PC-3 (cell line): ENCODE results near the gene MS4A8. TPM values are rescaled to one million over a fixed set of nuclear protein-coding genes. Genes with fewer than 3 reads are reported as not detected.
"Not testable (repeated sequence)": the region's sequence is repeated elsewhere in the genome, so short reads cannot be mapped to it uniquely, and the experiment has no call there.

Experiments
- ATAC-seq: fragments of 200-7000 bp; cut with Tn5 transposase; 2 replicates; pipeline ENCODE4 v1.9.1; 2020; ENCODE audit warnings: mild to moderate bottlenecking, moderate library complexity
- BruUV-seq: library from RNA; stranded (reverse); fragments of 400-500 nt; replicated peaks from 2 replicates; lab custom pipeline; 2021; lab: Mats Ljungman, UMichigan
- CTCF ChIA-PET: fragments of 300-600 bp; sonication (Branson Sonifier 250); formaldehyde crosslinking; loops from one replicate; lab custom pipeline; 2022; ENCODE audit warnings: antibody characterized with exemption; lab: Charles Lee
- POLR2A ChIA-PET: fragments of 300-600 bp; sonication (Branson Sonifier 250); formaldehyde crosslinking; loops from one replicate; lab custom pipeline; 2022; ENCODE audit warnings: antibody characterized with exemption; ENCODE audit not compliant: unreplicated experiment; lab: Charles Lee
- DNase-seq: peaks from one replicate; pipeline ENCODE4 v3.0.0-alpha.2; 2015
- H2AFZ ChIP-seq: fragments of 300-600 bp; sonication (generic); 2 replicates; pipeline ENCODE4 v1.6.0; 2016; ENCODE audit warnings: antibody characterized with exemption, low read length
- H3F3A ChIP-seq: fragments of 300-600 bp; sonication (generic); one replicate; pipeline ENCODE4 v1.6.0; 2017; ENCODE audit warnings: antibody characterized with exemption, low read length, control low read depth, mild to moderate bottlenecking; ENCODE audit not compliant: unreplicated experiment
- H3K27ac ChIP-seq: fragments of 300-600 bp; sonication (generic); 2 replicates; pipeline ENCODE4 v1.5.1; 2016; ENCODE audit warnings: mild to moderate bottlenecking, low read length
- H3K27me3 ChIP-seq: fragments of 300-600 bp; sonication (generic); 2 replicates; pipeline ENCODE4 v1.6.1; 2016; ENCODE audit warnings: low read length, mixed read lengths
- H3K36me3 ChIP-seq: fragments of 300-600 bp; sonication (generic); 2 replicates; pipeline ENCODE4 v1.6.1; 2016; ENCODE audit warnings: low read depth, mixed run types, low read length, mixed read lengths
- H3K4me1 ChIP-seq: fragments of 300-600 bp; sonication (generic); 2 replicates; pipeline ENCODE4 v1.5.1; 2016; ENCODE audit warnings: low read length; ENCODE audit not compliant: insufficient read depth
- H3K4me2 ChIP-seq: fragments of 300-600 bp; sonication (generic); 2 replicates; pipeline ENCODE4 v1.6.0; 2016; ENCODE audit warnings: low read length
- H3K4me3 ChIP-seq: fragments of 300-600 bp; sonication (generic); 2 replicates; pipeline ENCODE4 v1.5.1; 2016; ENCODE audit warnings: mild to moderate bottlenecking, low read length, mixed read lengths
- H3K79me2 ChIP-seq: fragments of 300-600 bp; sonication (generic); 2 replicates; pipeline ENCODE4 v1.6.1; 2017; ENCODE audit warnings: low read length, mixed read lengths
- H3K9ac ChIP-seq: fragments of 300-600 bp; sonication (generic); 2 replicates; pipeline ENCODE4 v1.6.0; 2016; ENCODE audit warnings: mild to moderate bottlenecking, low read length
- H3K9me2 ChIP-seq: fragments of 300-600 bp; sonication (generic); replicated peaks from 2 replicates; pipeline ENCODE4 v1.6.1; 2016; ENCODE audit warnings: mixed run types, low read length, mixed read lengths
- H3K9me3 ChIP-seq: fragments of 300-600 bp; sonication (generic); 2 replicates; pipeline ENCODE4 v1.6.1; 2016; ENCODE audit warnings: low read length, mixed read lengths
- H4K20me1 ChIP-seq: fragments of 300-600 bp; sonication (generic); 2 replicates; pipeline ENCODE4 v1.6.1; 2016; ENCODE audit warnings: low read length, mixed read lengths
- EZH2 ChIP-seq: fragments of 300-600 bp; sonication (generic); IDR thresholded peaks from one replicate; pipeline ENCODE4 v1.6.1; 2017; ENCODE audit warnings: antibody characterized with exemption, mild to moderate bottlenecking, low read length; ENCODE audit not compliant: unreplicated experiment
- EZH2phosphoT487 ChIP-seq: fragments of 300-600 bp; sonication (generic); IDR thresholded peaks from 2 replicates; pipeline ENCODE4 v1.6.1; 2018; ENCODE audit warnings: mild to moderate bottlenecking, antibody characterized with exemption, low read length, borderline replicate concordance
- intact Hi-C: fragments of 100-400 bp; cut with micrococcal nuclease; formaldehyde crosslinking; loops from 2 replicates; pipeline ENCODE4 v1.9.0; 2023
- total RNA-seq: library from RNA; depleted of rRNA; stranded (reverse); fragments of >200 nt; gene quantifications from 2 replicates; pipeline ENCODE4 v1.2.3, GENCODE V29; 2014
- TF ChIP-seq, protein P1 (sequence below): fragments of 300-600 bp; sonication (generic); conservative IDR thresholded peaks from 2 replicates; pipeline ENCODE4 v1.5.1; 2017; ENCODE audit warnings: antibody characterized with exemption, low read depth, mild to moderate bottlenecking, low read length

MS4A8 gene
- total RNA-seq, 1 experiment from 2014 or later, result not detected

DNA sequence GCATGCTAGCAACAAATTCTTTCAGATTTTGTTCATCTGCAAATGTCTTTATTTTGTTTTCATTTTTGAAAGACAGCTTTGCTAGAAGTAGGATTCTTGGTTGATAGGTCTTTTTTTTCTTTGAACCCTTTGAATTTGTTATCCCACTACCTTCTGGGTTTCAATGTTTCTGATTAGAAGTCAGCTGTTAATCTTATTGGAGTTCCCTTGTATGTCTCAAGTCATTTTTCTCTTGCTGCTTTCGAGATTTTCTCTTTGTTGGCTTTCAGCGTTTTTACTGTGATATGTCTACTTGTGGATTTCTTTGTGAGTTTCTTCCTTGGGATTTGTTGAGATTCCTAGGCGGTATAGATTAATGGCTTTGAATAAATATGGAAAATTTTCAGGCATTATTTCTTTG lies 27.2 kb upstream of the MS4A8 start:
- Histone ChIP-seq H3K4me2 (no peak overlapping the region), H3K27ac (no peak overlapping the region), H4K20me1 (no peaks in the 10 kb centered on the region), H3K4me1 (no peaks in the 10 kb centered on the region), H3K79me2 (no peaks in the 10 kb centered on the region), H3K36me3 (no peaks in the 10 kb centered on the region), H3F3A (no peaks in the 10 kb centered on the region), H3K9me3 (peaks cover 20% of the 10 kb centered on the region), H3K4me3 (no peak overlapping the region), H3K9me2 (no peaks in the 10 kb centered on the region), H3K27me3 (peaks cover 3% of the 10 kb centered on the region; the same call in 1 of the 2 replicates), H2AFZ (no peak overlapping the region), H3K9ac (no peak overlapping the region)
- intact Hi-C loops, result no loop called here
- POLR2A ChIA-PET, result no interaction called here
- CTCF ChIA-PET, result no interaction called here
- ATAC-seq (no peak), DNase-seq (no peak)
- BruUV-seq, result no TSS peak
- TF ChIP-seq EZH2 (no peak), EZH2phosphoT487 (no peak)
- TF ChIP-seq, protein P1, sequence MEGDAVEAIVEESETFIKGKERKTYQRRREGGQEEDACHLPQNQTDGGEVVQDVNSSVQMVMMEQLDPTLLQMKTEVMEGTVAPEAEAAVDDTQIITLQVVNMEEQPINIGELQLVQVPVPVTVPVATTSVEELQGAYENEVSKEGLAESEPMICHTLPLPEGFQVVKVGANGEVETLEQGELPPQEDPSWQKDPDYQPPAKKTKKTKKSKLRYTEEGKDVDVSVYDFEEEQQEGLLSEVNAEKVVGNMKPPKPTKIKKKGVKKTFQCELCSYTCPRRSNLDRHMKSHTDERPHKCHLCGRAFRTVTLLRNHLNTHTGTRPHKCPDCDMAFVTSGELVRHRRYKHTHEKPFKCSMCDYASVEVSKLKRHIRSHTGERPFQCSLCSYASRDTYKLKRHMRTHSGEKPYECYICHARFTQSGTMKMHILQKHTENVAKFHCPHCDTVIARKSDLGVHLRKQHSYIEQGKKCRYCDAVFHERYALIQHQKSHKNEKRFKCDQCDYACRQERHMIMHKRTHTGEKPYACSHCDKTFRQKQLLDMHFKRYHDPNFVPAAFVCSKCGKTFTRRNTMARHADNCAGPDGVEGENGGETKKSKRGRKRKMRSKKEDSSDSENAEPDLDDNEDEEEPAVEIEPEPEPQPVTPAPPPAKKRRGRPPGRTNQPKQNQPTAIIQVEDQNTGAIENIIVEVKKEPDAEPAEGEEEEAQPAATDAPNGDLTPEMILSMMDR, result no peak

DNA sequence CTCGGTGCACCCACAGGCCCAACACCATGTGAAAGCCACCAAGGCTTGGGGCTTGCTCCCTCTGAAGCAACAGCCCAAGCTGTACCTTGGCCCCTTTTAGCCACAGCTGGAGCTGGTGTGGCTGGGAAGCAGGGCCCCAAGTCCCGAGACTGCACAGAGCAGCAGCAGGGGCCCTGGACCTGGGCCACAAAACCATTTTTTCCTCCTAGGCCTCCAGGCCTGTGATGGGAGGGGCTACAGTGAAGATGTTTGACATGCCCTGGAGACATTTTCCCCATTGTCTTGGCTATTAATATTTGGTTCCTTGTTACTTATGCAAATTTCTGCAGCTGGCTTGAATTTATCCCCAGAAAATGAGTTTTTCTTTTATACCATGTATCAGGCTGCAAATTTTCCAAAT lies 21.2 kb upstream of the MS4A8 start:
- H3K4me2 ChIP-seq, H3K4me1 ChIP-seq, H3K27ac ChIP-seq, CTCF ChIA-PET, DNase-seq, H3K9ac ChIP-seq, H4K20me1 ChIP-seq, H3K9me3 ChIP-seq, ATAC-seq, H3K27me3 ChIP-seq, H3K79me2 ChIP-seq, BruUV-seq, H3K9me2 ChIP-seq, H2AFZ ChIP-seq, H3K4me3 ChIP-seq, intact Hi-C loops, H3F3A ChIP-seq, POLR2A ChIA-PET, H3K36me3 ChIP-seq: not testable (repeated sequence)

DNA sequence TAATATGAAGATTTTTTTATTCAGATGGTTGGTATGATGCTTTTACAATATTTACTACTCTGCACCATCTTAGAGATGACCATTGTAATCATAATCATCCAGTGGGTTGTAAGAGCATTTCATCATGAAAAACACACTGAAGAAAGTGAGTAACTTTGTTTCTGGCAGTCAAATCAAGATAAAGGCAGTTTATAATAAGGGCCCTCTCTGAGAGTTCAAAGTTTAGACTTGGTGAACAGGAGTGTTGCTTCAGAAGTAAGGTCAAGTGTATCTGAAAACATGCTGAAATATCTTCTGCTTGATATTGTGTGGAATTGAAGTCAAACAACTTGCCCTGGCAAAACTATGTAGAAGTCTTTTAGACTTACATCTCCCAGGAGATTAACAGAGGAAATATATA lies 19.5 kb upstream of the MS4A8 start:
- no peak for TF ChIP-seq EZH2phosphoT487
- TF ChIP-seq, protein P1, result no peak
- no peak for TF ChIP-seq EZH2
- DNase-seq (no peak), ATAC-seq (no peak)
- H3K36me3 ChIP-seq, result no peaks in the 10 kb centered on the region
- H3K4me2 ChIP-seq, result no peak overlapping the region
- no peaks in the 10 kb centered on the region for H3K4me1 ChIP-seq
- intact Hi-C loops, result no loop called here
- no TSS peak for BruUV-seq
- CTCF ChIA-PET, result no interaction called here
- H3K27me3 ChIP-seq, result 0 out of 2 replicates have a peak, but pooled peaks cover 3% of the 10 kb centered on the region
- no peaks in the 10 kb centered on the region for H3F3A ChIP-seq
- H3K27ac ChIP-seq, result no peak overlapping the region
- no peak overlapping the region for H3K9ac ChIP-seq
- no peak overlapping the region for H3K4me3 ChIP-seq
- peaks cover 9% of the 10 kb centered on the region; the same call in 1 of the 2 replicates for H3K9me3 ChIP-seq
- H3K79me2 ChIP-seq, result no peaks in the 10 kb centered on the region
- POLR2A ChIA-PET, result no interaction called here
- H2AFZ ChIP-seq, result no peak overlapping the region
- no peaks in the 10 kb centered on the region for H4K20me1 ChIP-seq
- no peaks in the 10 kb centered on the region for H3K9me2 ChIP-seq
